Mesenchymal stem cell (in vitro differentiated cells and primary cell): Measurements from ENCODE around the gene HEY2.

Source experiments
- DNase-seq: peaks from one replicate; pipeline ENCODE4 v3.0.0-alpha.2; 2013
- H2AFZ ChIP-seq: one replicate; pipeline ENCODE4 v1.6.1; 2013; ENCODE audit warnings: low read depth, mild to moderate bottlenecking, control low read depth, inconsistent platforms, low read length, moderate library complexity
- H2AK5ac ChIP-seq: 2 replicates; pipeline ENCODE4 v1.6.1; 2013; ENCODE audit warnings: low read length, moderate library complexity, mild to moderate bottlenecking, inconsistent platforms; ENCODE audit not compliant: severe bottlenecking
- H2BK120ac ChIP-seq: one replicate; pipeline ENCODE4 v1.6.1; 2013; ENCODE audit warnings: low read depth, mild to moderate bottlenecking, inconsistent platforms, low read length, moderate library complexity
- H2BK12ac ChIP-seq, 2 experiments: one replicate each; pipeline ENCODE4 v1.6.1; 2013; ENCODE audit warnings: inconsistent platforms in 2 of 2, low read length in 2 of 2, mild to moderate bottlenecking in 2 of 2, moderate library complexity in 2 of 2, control low read depth in 1 of 2
- H2BK15ac ChIP-seq: one replicate; pipeline ENCODE4 v1.6.1; 2013; ENCODE audit warnings: mild to moderate bottlenecking, low read depth, inconsistent platforms; ENCODE audit not compliant: poor library complexity, severe bottlenecking
- H2BK5ac ChIP-seq: 2 replicates; pipeline ENCODE4 v1.6.1; 2013; ENCODE audit warnings: low read depth, mild to moderate bottlenecking, low read length, control low read depth, inconsistent platforms; ENCODE audit not compliant: poor library complexity, severe bottlenecking
- H3K14ac ChIP-seq, 2 experiments: one replicate each; pipeline ENCODE4 v1.6.1; 2013; ENCODE audit warnings: inconsistent platforms in 2 of 2, low read length in 2 of 2, control low read depth in 1 of 2, mild to moderate bottlenecking in 1 of 2, moderate library complexity in 1 of 2
- H3K18ac ChIP-seq, 2 experiments: one replicate each; pipeline ENCODE4 v1.6.1; 2013; ENCODE audit warnings: inconsistent platforms in 2 of 2, low read length in 2 of 2, control low read depth in 1 of 2, low read depth in 1 of 2, mild to moderate bottlenecking in 1 of 2
- H3K23ac ChIP-seq, 2 experiments: one replicate each; pipeline ENCODE4 v1.6.1; 2013; ENCODE audit warnings: inconsistent platforms in 2 of 2, low read length in 2 of 2, mild to moderate bottlenecking in 2 of 2, moderate library complexity in 2 of 2, control low read depth in 1 of 2
- H3K27ac ChIP-seq: 2 replicates; pipeline ENCODE4 v1.5.1; 2013; ENCODE audit warnings: mild to moderate bottlenecking, moderate library complexity, low read length, control low read depth, inconsistent platforms; ENCODE audit not compliant: poor library complexity, severe bottlenecking
- H3K27me3 ChIP-seq, 2 experiments: 2 replicates each; pipeline versions ENCODE4 v1.6.1 to v1.7.0; 2013; ENCODE audit warnings: low read length in 2 of 2, mild to moderate bottlenecking in 2 of 2, moderate library complexity in 2 of 2, control low read depth in 1 of 2, inconsistent platforms in 1 of 2; ENCODE audit not compliant: control insufficient read depth in 1 of 2, insufficient read depth in 1 of 2
- H3K36me3 ChIP-seq, 2 experiments: 2 replicates each; pipeline versions ENCODE4 v1.6.1 to v1.7.0; 2013; ENCODE audit warnings: low read length in 2 of 2, control low read depth in 1 of 2, inconsistent platforms in 1 of 2, low read depth in 1 of 2, mild to moderate bottlenecking in 1 of 2; ENCODE audit not compliant: insufficient read depth in 2 of 2, control insufficient read depth in 1 of 2
- H3K4ac ChIP-seq, 2 experiments: one replicate each; pipeline ENCODE4 v1.6.1; 2013; ENCODE audit warnings: inconsistent platforms in 2 of 2, low read length in 2 of 2, mild to moderate bottlenecking in 2 of 2, moderate library complexity in 2 of 2, control low read depth in 1 of 2, low read depth in 1 of 2
- H3K4me1 ChIP-seq: 2 replicates; pipeline ENCODE4 v1.6.1; 2013; ENCODE audit warnings: low read depth, low read length, control low read depth; ENCODE audit not compliant: control insufficient read depth, insufficient read depth
- H3K4me2 ChIP-seq: 2 replicates; pipeline ENCODE4 v1.6.1; 2013; ENCODE audit warnings: low read length, mild to moderate bottlenecking, inconsistent platforms; ENCODE audit not compliant: poor library complexity, severe bottlenecking
- H3K4me3 ChIP-seq, 2 experiments: 2 replicates each; pipeline versions ENCODE4 v1.5.1 to v1.7.0; 2013; ENCODE audit warnings: low read length in 2 of 2, mild to moderate bottlenecking in 2 of 2, control low read depth in 1 of 2, low read depth in 1 of 2; ENCODE audit not compliant: insufficient read depth in 1 of 2
- H3K79me1 ChIP-seq: replicated peaks from 2 replicates; pipeline ENCODE4 v1.6.1; 2013; ENCODE audit warnings: mild to moderate bottlenecking, control low read depth, low read length, inconsistent platforms; ENCODE audit not compliant: poor library complexity, severe bottlenecking
- H3K9ac ChIP-seq: 2 replicates; pipeline ENCODE4 v1.7.0; 2013; ENCODE audit warnings: mild to moderate bottlenecking, low read length, moderate library complexity
- H3K9me3 ChIP-seq: 2 replicates; pipeline ENCODE4 v1.7.0; 2013; ENCODE audit warnings: mild to moderate bottlenecking, low read length; ENCODE audit not compliant: control insufficient read depth
- H4K8ac ChIP-seq: one replicate; pipeline ENCODE4 v1.6.1; 2013; ENCODE audit warnings: inconsistent platforms, mild to moderate bottlenecking, low read length, moderate library complexity
- H4K91ac ChIP-seq: one replicate; pipeline ENCODE4 v1.6.1; 2013; ENCODE audit warnings: mild to moderate bottlenecking, low read length, inconsistent platforms
- WGBS: methylation state at CpG from one replicate; pipeline ENCODE4 v1.1.7; 2013; ENCODE audit warnings: mixed read lengths; 5-methylcytosine and 5-hydroxymethylcytosine counted together

HEY2 gene

GRCh38 chr6:125718109-125718508 is 31.3 kb upstream of the HEY2 start:
- Histone ChIP-seq H2AK5ac (no peak overlapping the region), H2AFZ (no peak overlapping the region), H2BK120ac (no peak overlapping the region), H3K27ac (no peak overlapping the region), H4K91ac (no peak overlapping the region), H3K36me3 (no peaks in the 10 kb centered on the region), H3K14ac (no peak overlapping the region), H3K4me3 (no peak overlapping the region), H3K4ac (no peak overlapping the region), H3K9ac (no peak overlapping the region), H3K4me1 (peaks cover 7% of the 10 kb centered on the region), H2BK5ac (no peak overlapping the region), H4K8ac (no peak overlapping the region), H2BK15ac (no peak overlapping the region), H3K79me1 (no peaks in the 10 kb centered on the region), H2BK12ac (no peak overlapping the region), H3K9me3 (no peaks in the 10 kb centered on the region), H3K23ac (no peak overlapping the region), H3K4me2 (no peak overlapping the region), H3K27me3 (no peaks in the 10 kb centered on the region), H3K18ac (no peak overlapping the region)
- no peak for DNase-seq
- WGBS: 93% methylated on average over 1 of the region's 2 CpGs

GRCh38 chr6:125722886-125723285 is 26.5 kb upstream of the HEY2 start:
- no peaks in the 10 kb centered on the region for H3K27me3 ChIP-seq
- H3K18ac ChIP-seq: no peak overlapping the region
- H3K4me2 ChIP-seq: no peak overlapping the region
- H3K36me3 ChIP-seq: no peaks in the 10 kb centered on the region
- no peak overlapping the region for H2BK5ac ChIP-seq
- no peak overlapping the region for H3K14ac ChIP-seq
- no peak overlapping the region for H4K91ac ChIP-seq
- no peak overlapping the region for H2BK12ac ChIP-seq
- H3K27ac ChIP-seq: no peak overlapping the region
- no peak overlapping the region for H3K4me3 ChIP-seq
- H3K4ac ChIP-seq: no peak overlapping the region
- no peak overlapping the region for H4K8ac ChIP-seq
- DNase-seq: no peak
- H3K79me1 ChIP-seq: no peaks in the 10 kb centered on the region
- H3K4me1 ChIP-seq: no peaks in the 10 kb centered on the region
- H3K23ac ChIP-seq: no peak overlapping the region
- no peak overlapping the region for H2AFZ ChIP-seq
- H3K9ac ChIP-seq: no peak overlapping the region
- H2BK120ac ChIP-seq: no peak overlapping the region
- no peak overlapping the region for H2AK5ac ChIP-seq
- H3K9me3 ChIP-seq: no peaks in the 10 kb centered on the region
- no peak overlapping the region for H2BK15ac ChIP-seq

GRCh38 chr6:125727216-125727615 is 22.2 kb upstream of the HEY2 start:
- Histone ChIP-seq H3K23ac (no peak overlapping the region), H3K27ac (no peak overlapping the region), H3K27me3 (no peaks in the 10 kb centered on the region), H2BK12ac (no peak overlapping the region), H3K4me3 (no peak overlapping the region), H2AK5ac (no peak overlapping the region), H3K9ac (no peak overlapping the region), H4K91ac (no peak overlapping the region), H2BK5ac (no peak overlapping the region), H3K79me1 (no peaks in the 10 kb centered on the region), H2BK120ac (no peak overlapping the region), H3K14ac (no peak overlapping the region), H4K8ac (no peak overlapping the region), H3K4me1 (peaks cover 3% of the 10 kb centered on the region), H3K9me3 (no peaks in the 10 kb centered on the region), H2AFZ (no peak overlapping the region), H3K4me2 (no peak overlapping the region), H3K4ac (no peak overlapping the region), H2BK15ac (no peak overlapping the region), H3K18ac (no peak overlapping the region), H3K36me3 (no peaks in the 10 kb centered on the region)
- no peak for DNase-seq

- Histone ChIP-seq H3K9me3 (no peaks in the 10 kb centered on the region), H3K4ac (no peak overlapping the region), H3K18ac (no peak overlapping the region), H3K4me3 (no peak overlapping the region), H3K4me2 (no peak overlapping the region), H3K9ac (no peak overlapping the region), H3K36me3 (no peaks in the 10 kb centered on the region), H2BK5ac (no peak overlapping the region), H3K4me1 (peaks cover 3% of the 10 kb centered on the region), H4K91ac (no peak overlapping the region), H3K27ac (peak overlapping the region; percentile 15), H2BK12ac (no peak overlapping the region), H2BK15ac (no peak overlapping the region), H3K23ac (no peak overlapping the region), H2AK5ac (no peak overlapping the region), H3K14ac (no peak overlapping the region), H4K8ac (peak overlapping the region; percentile 71), H2BK120ac (no peak overlapping the region), H3K79me1 (no peaks in the 10 kb centered on the region), H3K27me3 (no peaks in the 10 kb centered on the region), H2AFZ (no peak overlapping the region)
- WGBS: 100% methylated on average over 1 of the region's 1 CpG
- DNase-seq: peak; percentile 11
These were observed 20.7 kb upstream of the HEY2 start for GRCh38 chr6:125728739-125729138.
